Activated B cell treated with CpG ODN at 0.5 μM for 24 hours (primary cell): Measurements from ENCODE around the gene ADAD2. TPM values are rescaled to one million over a fixed set of nuclear protein-coding genes. Genes with fewer than 3 reads are reported as not detected.

Experiments used
- ATAC-seq: fragments of 200-7000 bp; cut with Tn5 transposase; one replicate; pipeline ENCODE4 v1.10.0; 2021; ENCODE audit warnings: low read depth, mild to moderate bottlenecking, moderate library complexity
- CTCF ChIA-PET: fragments of 350-600 bp; sonication (Branson Sonifier 250); formaldehyde crosslinking; loops from one replicate; lab custom pipeline; 2021; ENCODE audit warnings: antibody characterized with exemption; lab: Charles Lee
- POLR2A ChIA-PET: fragments of 350-600 bp; sonication (Branson Sonifier 250); formaldehyde crosslinking; loops from one replicate; lab custom pipeline; 2021; ENCODE audit warnings: antibody characterized with exemption; lab: Charles Lee
- DNase-seq: peaks from one replicate; pipeline ENCODE4 v3.0.0; 2022
- H3K27ac Mint-ChIP-seq: one replicate; pipeline ENCODE4 v1.8.0; 2020; ENCODE audit warnings: mixed read lengths
- H3K27me3 Mint-ChIP-seq: one replicate; pipeline ENCODE4 v1.8.0; 2021; ENCODE audit warnings: mixed read lengths
- H3K36me3 Mint-ChIP-seq: one replicate; pipeline ENCODE4 v1.8.0; 2021; ENCODE audit warnings: low read depth, mixed read lengths
- H3K4me1 Mint-ChIP-seq: one replicate; pipeline ENCODE4 v1.8.0; 2021; ENCODE audit warnings: mixed read lengths
- H3K4me3 Mint-ChIP-seq: one replicate; pipeline ENCODE4 v1.8.0; 2020; ENCODE audit warnings: mild to moderate bottlenecking, mixed read lengths
- H3K9me3 Mint-ChIP-seq: one replicate; pipeline ENCODE4 v1.8.0; 2020; ENCODE audit warnings: mixed read lengths
- intact Hi-C: fragments of 100-400 bp; cut with micrococcal nuclease; formaldehyde crosslinking; loops from one replicate; pipeline ENCODE4 v1.15.1; 2024
- total RNA-seq: library from RNA; stranded (reverse); gene quantifications from 2 replicates; pipeline ENCODE4 v1.2.3, GENCODE V29; 2022
- TF ChIP-seq, protein P1 (sequence below): fragments of 200-600 bp; IDR thresholded peaks from one replicate; pipeline ENCODE4 v1.8.0; 2022; ENCODE audit warnings: antibody characterized with exemption, mild to moderate bottlenecking

Gene ADAD2
- total RNA-seq, 1 donor from 2014 or later: not detected

GRCh38 chr16:84237994-84238750 is 47.2 kb downstream of the ADAD2 start:
- ATAC-seq: no peak
- Mint-ChIP-seq H3K27ac (no peak overlapping the region), H3K4me3 (no peak overlapping the region), H3K36me3 (no peaks in the 10 kb centered on the region), H3K4me1 (no peaks in the 10 kb centered on the region), H3K9me3 (no peaks in the 10 kb centered on the region), H3K27me3 (peaks cover 29% of the 10 kb centered on the region)
- intact Hi-C loops: no loop called here
- POLR2A ChIA-PET: no interaction called here
- TF ChIP-seq, protein P1, sequence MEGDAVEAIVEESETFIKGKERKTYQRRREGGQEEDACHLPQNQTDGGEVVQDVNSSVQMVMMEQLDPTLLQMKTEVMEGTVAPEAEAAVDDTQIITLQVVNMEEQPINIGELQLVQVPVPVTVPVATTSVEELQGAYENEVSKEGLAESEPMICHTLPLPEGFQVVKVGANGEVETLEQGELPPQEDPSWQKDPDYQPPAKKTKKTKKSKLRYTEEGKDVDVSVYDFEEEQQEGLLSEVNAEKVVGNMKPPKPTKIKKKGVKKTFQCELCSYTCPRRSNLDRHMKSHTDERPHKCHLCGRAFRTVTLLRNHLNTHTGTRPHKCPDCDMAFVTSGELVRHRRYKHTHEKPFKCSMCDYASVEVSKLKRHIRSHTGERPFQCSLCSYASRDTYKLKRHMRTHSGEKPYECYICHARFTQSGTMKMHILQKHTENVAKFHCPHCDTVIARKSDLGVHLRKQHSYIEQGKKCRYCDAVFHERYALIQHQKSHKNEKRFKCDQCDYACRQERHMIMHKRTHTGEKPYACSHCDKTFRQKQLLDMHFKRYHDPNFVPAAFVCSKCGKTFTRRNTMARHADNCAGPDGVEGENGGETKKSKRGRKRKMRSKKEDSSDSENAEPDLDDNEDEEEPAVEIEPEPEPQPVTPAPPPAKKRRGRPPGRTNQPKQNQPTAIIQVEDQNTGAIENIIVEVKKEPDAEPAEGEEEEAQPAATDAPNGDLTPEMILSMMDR: no peak
- no peak for DNase-seq
- CTCF ChIA-PET: no interaction called here

GRCh38 chr16:84239141-84239769 is 48.3 kb downstream of the ADAD2 start:
- Mint-ChIP-seq H3K27me3 (peaks cover 32% of the 10 kb centered on the region), H3K27ac (no peak overlapping the region), H3K4me1 (no peaks in the 10 kb centered on the region), H3K36me3 (no peaks in the 10 kb centered on the region), H3K9me3 (peaks cover 1% of the 10 kb centered on the region), H3K4me3 (no peak overlapping the region)
- ChIA-PET CTCF (no interaction called here), POLR2A (no interaction called here)
- ATAC-seq (no peak), DNase-seq (no peak)
- TF ChIP-seq, protein P1: no peak
- intact Hi-C loops: no loop called here

- TF ChIP-seq, protein P1: no peak
- intact Hi-C loops: no loop called here
- Mint-ChIP-seq H3K9me3 (peaks cover 4% of the 10 kb centered on the region), H3K27me3 (peaks cover 32% of the 10 kb centered on the region), H3K4me1 (no peaks in the 10 kb centered on the region), H3K36me3 (no peaks in the 10 kb centered on the region), H3K27ac (no peak within 1 kb of the TSS), H3K4me3 (no peak within 1 kb of the TSS)
- no peak for ATAC-seq
- CTCF ChIA-PET: no interaction called here
- POLR2A ChIA-PET: no interaction called here
- no peak for DNase-seq
Measured at GRCh38 chr16:84239909-84240308, 49.0 kb downstream of the ADAD2 start, which contains the start of gene KCNG4. Gene KCNG4 (minus strand): TSS chr16:84240012. CDS start chr16:84237485, 2,527 bp downstream.

- ChIA-PET CTCF (no interaction called here), POLR2A (no interaction called here)
- peaks cover 36% of the 10 kb centered on the region for H3K27me3 Mint-ChIP-seq
- H3K4me1 Mint-ChIP-seq: no peaks in the 10 kb centered on the region
- no peak overlapping the region for H3K27ac Mint-ChIP-seq
- no peaks in the 10 kb centered on the region for H3K36me3 Mint-ChIP-seq
- H3K9me3 Mint-ChIP-seq: peaks cover 4% of the 10 kb centered on the region
- TF ChIP-seq, protein P1: no peak
- H3K4me3 Mint-ChIP-seq: no peak overlapping the region
- ATAC-seq (no peak), DNase-seq (no peak)
- intact Hi-C loops: no loop called here
Measured at GRCh38 chr16:84240455-84240854, 49.5 kb downstream of the ADAD2 start.

DNA sequence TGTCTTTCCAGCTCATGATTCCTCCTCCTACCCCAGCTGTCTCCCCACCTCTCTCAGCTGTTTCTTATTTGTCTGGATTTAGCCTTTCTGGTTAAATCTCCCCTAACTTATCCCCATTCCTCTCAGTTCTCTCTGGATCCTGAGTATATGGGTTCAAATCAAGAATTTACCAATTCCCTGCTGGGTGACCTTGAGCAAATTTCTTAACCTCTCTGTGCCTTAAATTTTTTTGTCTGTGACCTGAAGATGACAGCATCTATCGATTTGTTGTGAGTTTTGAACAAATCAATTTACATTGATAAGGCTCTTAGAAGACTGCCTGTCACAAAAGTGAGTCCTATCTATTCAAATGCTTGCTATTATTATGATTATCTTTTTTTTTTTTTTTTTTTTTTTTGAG is 50.8 kb downstream of the ADAD2 start:
- H3K4me3 Mint-ChIP-seq: no peak overlapping the region
- no peak overlapping the region for H3K27ac Mint-ChIP-seq
- no peaks in the 10 kb centered on the region for H3K4me1 Mint-ChIP-seq
- TF ChIP-seq, protein P1: no peak
- H3K36me3 Mint-ChIP-seq: no peaks in the 10 kb centered on the region
- POLR2A ChIA-PET: no interaction called here
- intact Hi-C loops: no loop called here
- ATAC-seq (no peak), DNase-seq (no peak)
- CTCF ChIA-PET: no interaction called here
- H3K9me3 Mint-ChIP-seq: peaks cover 4% of the 10 kb centered on the region
- peaks cover 36% of the 10 kb centered on the region for H3K27me3 Mint-ChIP-seq
